ENCODE data around the gene BEST4.
"Not testable (repeated sequence)": the region's sequence is repeated elsewhere in the genome, so short reads cannot be mapped to it uniquely, and the experiment has no call there.

BEST4 gene

GRCh38 chr1:44747878-44748277 is 40.1 kb downstream of the BEST4 start:
- H3K4me3 ChIP-seq (ENCODE audit: low read depth, low read length), result no peak overlapping the region
- peak; percentile 35 for DNase-seq (ENCODE audit: low read depth)
- no peak for TF ChIP-seq MYC (IDR thresholded peaks at IDR 0.05; ENCODE audit: low read depth, low read length)
- peak; percentile 29 for TF ChIP-seq CTCF (IDR thresholded peaks at IDR 0.05; ENCODE audit: low read depth, low read length)

GRCh38 chr1:44743211-44743610 is 44.8 kb downstream of the BEST4 start:
- no peak for DNase-seq (ENCODE audit: low read depth)

GRCh38 chr1:44740179-44740617 is 47.8 kb downstream of the BEST4 start:
- peak overlapping the region; percentile 93 for H3K4me3 ChIP-seq (ENCODE audit: low read depth, low read length)
- no peak for DNase-seq (ENCODE audit: low read depth)
- TF ChIP-seq POLR2A (IDR thresholded peaks at IDR 0.05; ENCODE audit: extremely low read depth, insufficient read length), result no peak
- TF ChIP-seq CTCF (IDR thresholded peaks at IDR 0.05; ENCODE audit: low read depth, low read length), result no peak
- TF ChIP-seq MYC (IDR thresholded peaks at IDR 0.05; ENCODE audit: low read depth, low read length), result no peak
- TF ChIP-seq MAX (IDR thresholded peaks at IDR 0.05; ENCODE audit: low read depth, low read length), result no peak

More at GRCh38 chr1:44743211-44743610, 44.8 kb downstream of the BEST4 start:
- H3K4me3 ChIP-seq (ENCODE audit: low read depth, low read length), result no peak overlapping the region
- TF ChIP-seq MYC (IDR thresholded peaks at IDR 0.05; ENCODE audit: low read depth, low read length) (no peak), CTCF (IDR thresholded peaks at IDR 0.05; ENCODE audit: low read depth, low read length) (no peak), MAX (IDR thresholded peaks at IDR 0.05; ENCODE audit: low read depth, low read length) (no peak), POLR2A (IDR thresholded peaks at IDR 0.05; ENCODE audit: extremely low read depth, insufficient read length) (no peak)

GRCh38 chr1:44739307-44740178 is 48.4 kb downstream of the BEST4 start, which contains the start of gene KIF2C:
Gene KIF2C (plus strand): TSS chr1:44739837. CDS start chr1:44739933, 96 bp downstream.
- peak; percentile 98 for DNase-seq (ENCODE audit: low read depth)
- TF ChIP-seq MAX (IDR thresholded peaks at IDR 0.05; ENCODE audit: low read depth, low read length), result no peak; the same call in none of the 2 replicates
- TF ChIP-seq POLR2A (IDR thresholded peaks at IDR 0.05; ENCODE audit: extremely low read depth, insufficient read length), result peak; percentile 94
- no peak for TF ChIP-seq CTCF (IDR thresholded peaks at IDR 0.05; ENCODE audit: low read depth, low read length)
- peak; percentile 77; the same call in 1 of the 2 replicates for TF ChIP-seq MYC (IDR thresholded peaks at IDR 0.05; ENCODE audit: low read depth, low read length)
- H3K4me3 ChIP-seq (ENCODE audit: low read depth, low read length), result peak within 1 kb of the TSS; percentile 93

- H3K4me3 ChIP-seq (ENCODE audit: low read depth, low read length), result peak overlapping the region; percentile 93
- not testable (repeated sequence) for DNase-seq (ENCODE audit: low read depth)
Measured at GRCh38 chr1:44738953-44739306, 49.0 kb downstream of the BEST4 start.

GRCh38 chr1:44735992-44736391 is 52.0 kb downstream of the BEST4 start:
- TF ChIP-seq POLR2A (IDR thresholded peaks at IDR 0.05; ENCODE audit: extremely low read depth, insufficient read length) (no peak), MAX (IDR thresholded peaks at IDR 0.05; ENCODE audit: low read depth, low read length) (no peak), CTCF (IDR thresholded peaks at IDR 0.05; ENCODE audit: low read depth, low read length) (no peak), MYC (IDR thresholded peaks at IDR 0.05; ENCODE audit: low read depth, low read length) (no peak)
- no peak overlapping the region for H3K4me3 ChIP-seq (ENCODE audit: low read depth, low read length)
- no peak for DNase-seq (ENCODE audit: low read depth)
